Activated CD4-positive, CD25-positive, alpha-beta regulatory T cell treated with anti-CD3 and anti-CD28 coated beads, Interleukin-2, amount 50 U/mL, for 72 hours (primary cell): Measurements from ENCODE around the gene FLNB.

Experiments
- DNase-seq: peaks from one replicate; pipeline ENCODE4 v3.0.0; 2021

The FLNB gene

GRCh38 chr3:58012302-58012701, 4.1 kb downstream of the FLNB start:
- DNase-seq = no peak

GRCh38 chr3:58013099-58013498, 4.9 kb downstream of the FLNB start:
- no peak for DNase-seq

- DNase-seq = no peak
Observed at GRCh38 chr3:58013973-58014649, 5.9 kb downstream of the FLNB start.

GRCh38 chr3:58015520-58015915, 7.3 kb downstream of the FLNB start:
- DNase-seq = no peak

- no peak for DNase-seq
Observed at GRCh38 chr3:58016710-58017109, 8.5 kb downstream of the FLNB start.

- no peak for DNase-seq
Observed at GRCh38 chr3:58018892-58019742, 10.9 kb downstream of the FLNB start.

- no peak for DNase-seq
Observed at GRCh38 chr3:58020783-58021071, 12.5 kb downstream of the FLNB start.

- DNase-seq = no peak
Observed at GRCh38 chr3:58021072-58021959, 13.1 kb downstream of the FLNB start.

- no peak for DNase-seq
Observed at GRCh38 chr3:58021962-58022361, 13.7 kb downstream of the FLNB start.

GRCh38 chr3:58022490-58022889, 14.3 kb downstream of the FLNB start:
- DNase-seq = no peak

GRCh38 chr3:58023531-58023930, 15.3 kb downstream of the FLNB start:
- DNase-seq = no peak

GRCh38 chr3:58025406-58025805, 17.2 kb downstream of the FLNB start:
- no peak for DNase-seq

GRCh38 chr3:58025837-58026569, 17.8 kb downstream of the FLNB start:
- no peak for DNase-seq

GRCh38 chr3:58026598-58026997, 18.4 kb downstream of the FLNB start:
- no peak for DNase-seq

- DNase-seq = no peak
Observed at GRCh38 chr3:58027704-58028317, 19.6 kb downstream of the FLNB start.

GRCh38 chr3:58028902-58029301, 20.7 kb downstream of the FLNB start:
- no peak for DNase-seq

GRCh38 chr3:58029842-58030584, 21.8 kb downstream of the FLNB start:
- no peak for DNase-seq

GRCh38 chr3:58032186-58032585, 24.0 kb downstream of the FLNB start:
- DNase-seq = no peak

- DNase-seq = no peak
Observed at GRCh38 chr3:58034738-58035523, 26.7 kb downstream of the FLNB start.

- DNase-seq = no peak
Observed at GRCh38 chr3:58035524-58036255, 27.5 kb downstream of the FLNB start.
